Right renal pelvis (tissue), 4 donors: ENCODE measurements around the gene ARPC3. TPM values are rescaled to one million over a fixed set of nuclear protein-coding genes. Genes with fewer than 3 reads are reported as not detected.
"Not testable (repeated sequence)": the region's sequence is repeated elsewhere in the genome, so short reads cannot be mapped to it uniquely, and the experiment has no call there.

Experiments
- DNase-seq, 4 donors: peaks; one replicate each; pipeline ENCODE4 v3.0.0-alpha.2; 2013; ENCODE audit warnings: low read depth in 4 of 4, low spot score in 3 of 4, missing footprints in 1 of 4
- polyA plus RNA-seq, 4 donors: library from polyadenylated mRNA; unstranded; fragments of 120-200 nt; gene quantifications; one replicate each; pipeline ENCODE4 v1.2.1, GENCODE V29; 2013; ENCODE audit not compliant: insufficient read length in 4 of 4

Gene ARPC3
- polyA plus RNA-seq, 4 donors: 261 to 306 (median 285) TPM

GRCh38 chr12:110420644-110421043, 29.5 kb downstream of the ARPC3 start:
- not testable (repeated sequence) for DNase-seq

DNA sequence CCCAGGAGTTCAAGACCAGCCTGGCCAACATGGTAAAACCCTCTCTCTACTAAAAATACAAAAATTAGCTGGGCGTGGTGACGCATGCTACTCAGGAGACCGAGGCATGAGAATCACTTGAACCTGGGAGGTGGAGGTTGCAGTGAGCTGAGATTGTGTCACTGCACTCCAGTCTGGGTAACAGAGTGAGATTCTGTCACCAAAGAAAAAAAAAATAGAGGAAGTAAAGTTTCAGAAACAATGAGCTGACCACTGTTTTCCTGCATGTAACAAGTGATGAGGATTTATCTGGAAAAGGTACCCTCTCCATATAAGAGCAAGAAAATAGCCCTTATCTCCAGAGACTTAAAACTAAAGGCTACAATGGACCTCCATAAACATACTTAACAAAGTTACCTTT, 33.0 kb downstream of the ARPC3 start:
- DNase-seq: not testable (repeated sequence)

DNA sequence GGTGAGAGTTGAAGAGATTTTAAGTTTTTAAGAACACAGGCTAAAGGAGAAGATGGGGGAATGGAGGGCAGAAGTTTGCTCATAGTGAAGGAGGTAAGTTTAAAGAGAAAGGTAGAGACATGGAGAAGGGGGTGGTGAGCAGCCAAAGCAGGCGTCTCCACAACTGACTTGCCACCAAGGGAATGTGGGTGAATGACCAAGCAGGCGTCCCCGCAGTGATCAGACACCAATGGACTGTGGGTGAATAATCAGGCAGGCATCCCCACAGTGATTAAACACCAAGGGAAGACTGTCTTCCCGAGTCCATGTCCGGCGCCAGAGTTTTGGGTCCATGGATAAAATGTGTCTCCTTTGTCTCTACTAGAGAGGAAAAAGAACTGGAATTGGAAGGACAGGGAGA, 40.1 kb downstream of the ARPC3 start:
- DNase-seq: not testable (repeated sequence)

- DNase-seq: not testable (repeated sequence)
Observed at GRCh38 chr12:110405126-110405662, 44.9 kb downstream of the ARPC3 start.

DNA sequence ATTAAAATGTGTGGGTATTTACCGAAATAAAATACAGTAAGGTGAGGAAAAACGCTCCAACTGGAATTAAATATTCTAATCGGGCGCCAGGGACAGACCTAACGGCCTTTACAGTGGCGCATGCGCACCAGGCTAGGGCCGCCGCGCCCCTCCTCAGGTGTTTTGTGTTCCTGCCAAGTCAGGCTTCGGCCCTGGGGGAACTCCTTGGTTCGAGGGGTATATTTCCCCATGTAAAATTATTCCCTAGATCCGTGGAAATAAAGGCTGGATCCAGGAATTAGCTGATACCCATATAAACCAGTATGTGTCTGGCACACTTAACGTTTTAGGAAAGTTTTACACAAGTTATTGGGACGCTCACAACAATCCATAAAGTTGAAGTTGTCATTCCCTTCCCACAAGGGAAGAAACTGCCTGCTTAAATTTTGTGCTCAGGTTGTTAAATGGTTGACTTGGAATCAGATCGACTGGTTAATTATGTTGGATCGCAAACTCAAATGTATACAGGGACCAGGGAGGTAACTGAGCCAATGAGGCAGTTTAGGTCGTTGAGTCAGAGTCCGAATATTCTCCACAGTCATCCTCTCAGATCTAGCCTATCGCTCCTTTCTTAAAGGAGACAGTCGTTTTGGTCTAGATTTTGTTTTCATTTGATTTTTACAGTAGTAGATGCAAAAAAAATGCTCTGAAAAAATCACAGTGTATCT, 46.0 kb downstream of the ARPC3 start:
- DNase-seq: peak; percentile 52 to 66 (median 57)

GRCh38 chr12:110403146-110403975, 46.8 kb downstream of the ARPC3 start, which contains the start of gene ANAPC7:
TSS of gene ANAPC7 (minus strand) at chr12:110403708. CDS start at chr12:110403627, 81 bp downstream.
- peak; percentile 82 to 85 (median 84) for DNase-seq

Other genes with a start within 250 kb of the ARPC3 start
- 100 to 1,000 TPM; 152 to 167 (median 160) TPM for gene ATP2A2, start 169.1 kb downstream of the ARPC3 start, polyA plus RNA-seq
- gene ANAPC7, start 46.6 kb downstream of the ARPC3 start, polyA plus RNA-seq: 10 to 100 TPM; 66.5 to 85.4 (median 69.9) TPM
- 10 to 100 TPM; 34.1 to 42.8 (median 37.2) TPM for gene GPN3, start 17.9 kb upstream of the ARPC3 start, polyA plus RNA-seq
- 10 to 100 TPM; 13.4 to 18.9 (median 17.1) TPM for gene FAM216A, start 18.5 kb upstream of the ARPC3 start, polyA plus RNA-seq
- gene VPS29, start 51.8 kb upstream of the ARPC3 start, polyA plus RNA-seq: 100 to 1,000 TPM; 137 to 144 (median 141) TPM
- gene RAD9B, start 52.0 kb upstream of the ARPC3 start, polyA plus RNA-seq: 1 to 10 TPM; 1.1 to 1.3 (median 1.2) TPM
- 10 to 100 TPM; 19.1 to 24.7 (median 24.3) TPM for gene PPTC7, start 133.0 kb upstream of the ARPC3 start, polyA plus RNA-seq
- 100 to 1,000 TPM in 2 of 4 donors, 10 to 100 TPM in 2; 78.3 to 107 (median 94.1) TPM for gene TCTN1, start 163.8 kb upstream of the ARPC3 start, polyA plus RNA-seq
- gene HVCN1, start 238.8 kb upstream of the ARPC3 start, polyA plus RNA-seq: 10 to 100 TPM in 2 of 4 donors, 1 to 10 TPM in 2; 9.1 to 11.2 (median 10.2) TPM